Measurements from ENCODE around the gene HAL. TPM values are rescaled to one million over a fixed set of nuclear protein-coding genes. Genes with fewer than 3 reads are reported as not detected.

HAL gene
- total and polyA plus RNA-seq, 12 donors: 0.13 to 0.40 (median 0.20) TPM; not detected in 4

GRCh38 chr12:95994476-95994875, 1.7 kb downstream of the HAL start:
- Histone ChIP-seq H3K27me3 (no peaks in the 10 kb centered on the region), H3K27ac (no peak overlapping the region), H3K36me3 (replicated peaks in 1 of 2) (no peaks in the 10 kb centered on the region), H3K9me3 (replicated peaks in 1 of 3) (no peaks in the 10 kb centered on the region), H3K4me1 (replicated peaks in 1 of 2) (no peaks in the 10 kb centered on the region), H3K4me3 (no peak overlapping the region)
- WGBS, 4 donors: 83 to 94% (median 88%) methylated on average over 5 of the region's 5 CpGs
- no peak for TF ChIP-seq CTCF (IDR thresholded peaks at IDR 0.05)
- TF ChIP-seq POLR2A (IDR thresholded peaks at IDR 0.05): no peak
- DNase-seq: no peak
- intact Hi-C loops (cut with DNase I): no loop called here

- no peaks in the 10 kb centered on the region for H3K36me3 ChIP-seq (replicated peaks in 1 of 2)
- no peak overlapping the region for H3K4me3 ChIP-seq
- no peaks in the 10 kb centered on the region for H3K9me3 ChIP-seq (replicated peaks in 1 of 3)
- no peak for DNase-seq
- WGBS, 4 donors: 87 to 95% (median 93%) methylated on average over 7 of the region's 7 CpGs
- no peak overlapping the region for H3K27ac ChIP-seq
- intact Hi-C loops (cut with DNase I): no loop called here
- no peak for TF ChIP-seq POLR2A (IDR thresholded peaks at IDR 0.05)
- no peak for TF ChIP-seq CTCF (IDR thresholded peaks at IDR 0.05)
- H3K4me1 ChIP-seq (replicated peaks in 1 of 2): no peaks in the 10 kb centered on the region
- H3K27me3 ChIP-seq: no peaks in the 10 kb centered on the region
Observed at GRCh38 chr12:95993907-95994306, 2.2 kb downstream of the HAL start.

GRCh38 chr12:95990136-95990535, 6.0 kb downstream of the HAL start:
- intact Hi-C loops (cut with DNase I): no loop called here
- 74 to 88% (median 82%) methylated on average over 7 of the region's 7 CpGs for WGBS, 4 donors
- TF ChIP-seq CTCF (IDR thresholded peaks at IDR 0.05) (no peak), POLR2A (IDR thresholded peaks at IDR 0.05) (no peak)

GRCh38 chr12:95989504-95990123, 6.5 kb downstream of the HAL start:
- intact Hi-C loops (cut with DNase I): no loop called here

More at GRCh38 chr12:95990136-95990535, 6.0 kb downstream of the HAL start:
- DNase-seq: no peak
- H3K27ac ChIP-seq: no peak overlapping the region
- no peaks in the 10 kb centered on the region for H3K36me3 ChIP-seq (replicated peaks in 1 of 2)
- no peaks in the 10 kb centered on the region for H3K27me3 ChIP-seq
- no peak overlapping the region for H3K4me3 ChIP-seq
- no peaks in the 10 kb centered on the region for H3K9me3 ChIP-seq (replicated peaks in 1 of 3)
- H3K4me1 ChIP-seq (replicated peaks in 1 of 2): no peaks in the 10 kb centered on the region

More at GRCh38 chr12:95989504-95990123, 6.5 kb downstream of the HAL start:
- Histone ChIP-seq H3K27ac (no peak overlapping the region), H3K36me3 (replicated peaks in 1 of 2) (no peaks in the 10 kb centered on the region), H3K27me3 (no peaks in the 10 kb centered on the region), H3K4me1 (replicated peaks in 1 of 2) (no peaks in the 10 kb centered on the region), H3K9me3 (replicated peaks in 1 of 3) (no peaks in the 10 kb centered on the region), H3K4me3 (no peak overlapping the region)
- no peak for TF ChIP-seq CTCF (IDR thresholded peaks at IDR 0.05)
- 49 to 57% (median 54%) methylated on average over 4 of the region's 4 CpGs for WGBS, 4 donors
- DNase-seq: no peak
